Keratinocyte (primary cell): ENCODE results near the gene ZBTB20.

ENCODE experiments used
- EZH2 ChIP-seq: IDR thresholded peaks from one replicate; pipeline ENCODE4 v1.6.1; 2012; ENCODE audit warnings: inconsistent platforms, mild to moderate bottlenecking, low read length, moderate library complexity
- TF ChIP-seq, protein P1 (sequence below), 3 experiments: IDR thresholded peaks in 1 of 3; conservative IDR thresholded peaks in 1 of 3; optimal IDR thresholded peaks in 1 of 3; 2 replicates in 2 of 3; 3 replicates in 1 of 3; pipeline versions ENCODE3 to v1.5.1; 2011; ENCODE audit warnings: low read length in 3 of 3, mild to moderate bottlenecking in 3 of 3, moderate library complexity in 2 of 3, control low read depth in 1 of 3, inconsistent platforms in 1 of 3; ENCODE audit not compliant: insufficient read depth in 2 of 3; ENCODE audit errors: extremely low read depth in 1 of 3

- no peak for TF ChIP-seq EZH2
- TF ChIP-seq, protein P1, sequence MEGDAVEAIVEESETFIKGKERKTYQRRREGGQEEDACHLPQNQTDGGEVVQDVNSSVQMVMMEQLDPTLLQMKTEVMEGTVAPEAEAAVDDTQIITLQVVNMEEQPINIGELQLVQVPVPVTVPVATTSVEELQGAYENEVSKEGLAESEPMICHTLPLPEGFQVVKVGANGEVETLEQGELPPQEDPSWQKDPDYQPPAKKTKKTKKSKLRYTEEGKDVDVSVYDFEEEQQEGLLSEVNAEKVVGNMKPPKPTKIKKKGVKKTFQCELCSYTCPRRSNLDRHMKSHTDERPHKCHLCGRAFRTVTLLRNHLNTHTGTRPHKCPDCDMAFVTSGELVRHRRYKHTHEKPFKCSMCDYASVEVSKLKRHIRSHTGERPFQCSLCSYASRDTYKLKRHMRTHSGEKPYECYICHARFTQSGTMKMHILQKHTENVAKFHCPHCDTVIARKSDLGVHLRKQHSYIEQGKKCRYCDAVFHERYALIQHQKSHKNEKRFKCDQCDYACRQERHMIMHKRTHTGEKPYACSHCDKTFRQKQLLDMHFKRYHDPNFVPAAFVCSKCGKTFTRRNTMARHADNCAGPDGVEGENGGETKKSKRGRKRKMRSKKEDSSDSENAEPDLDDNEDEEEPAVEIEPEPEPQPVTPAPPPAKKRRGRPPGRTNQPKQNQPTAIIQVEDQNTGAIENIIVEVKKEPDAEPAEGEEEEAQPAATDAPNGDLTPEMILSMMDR (optimal IDR thresholded peaks at IDR 0.05 in 1 of 3, IDR thresholded peaks at IDR 0.05 in 1 of 3, conservative IDR thresholded peaks at IDR 0.05 in 1 of 3; ENCODE audit: extremely low read depth in 1 of 3, insufficient read depth in 2 of 3, low read length in 3 of 3), result peak in 1 of 3 experiments; percentile 7
These were observed 562.2 kb downstream of the ZBTB20 start for GRCh38 chr3:114584734-114585371.
